Right lobe of liver (tissue), 6 donors: Measurements from ENCODE around the gene SRP68. TPM values are rescaled to one million over a fixed set of nuclear protein-coding genes. Genes with fewer than 3 reads are reported as not detected.

Experiments used
- ATAC-seq, 4 donors: fragments of 200-7000 bp; cut with Tn5 transposase; one replicate each; pipeline ENCODE4 v1.9.1; 2020; ENCODE audit warnings: mild to moderate bottlenecking in 4 of 4, moderate library complexity in 4 of 4
- DNase-seq, 3 donors: peaks; one replicate each; pipeline ENCODE4 v3.0.0-alpha.2; 2020
- H3K27ac ChIP-seq, 3 donors: fragments of 200-600 bp; one replicate each; pipeline ENCODE4 v1.8.0; 2022
- H3K27me3 ChIP-seq, 2 donors: fragments of 200-600 bp; one replicate each; pipeline ENCODE4 v1.8.0; 2022
- H3K36me3 ChIP-seq, 4 donors: fragments of 200-600 bp; sonication (generic) in 1 of 4; one replicate each; pipeline versions ENCODE4 v1.5.1 to v1.8.0; 2017 to 2022; ENCODE audit warnings: control low read depth in 1 of 4
- H3K4me1 ChIP-seq, 4 donors: fragments of 200-600 bp; sonication (generic) in 1 of 4; one replicate each; pipeline versions ENCODE4 v1.5.1 to v1.8.0; 2017 to 2022; ENCODE audit warnings: control low read depth in 1 of 4
- H3K4me3 ChIP-seq, 3 donors: fragments of 200-600 bp; one replicate each; pipeline ENCODE4 v1.8.0; 2022
- H3K9me3 ChIP-seq, 4 donors: fragments of 200-600 bp; sonication (generic) in 1 of 4; one replicate each; pipeline versions ENCODE4 v1.5.1 to v1.8.0; 2017 to 2022; ENCODE audit warnings: control low read depth in 1 of 4
- POLR2A ChIP-seq: fragments of 450-650 bp; IDR thresholded peaks from one replicate; pipeline ENCODE4 v1.6.1; 2017; ENCODE audit warnings: antibody characterized with exemption, mild to moderate bottlenecking
- WGBS: methylation state at CpG from one replicate; pipeline ENCODE4 v1.1.6; 2018; ENCODE audit warnings: low coverage, low lambda C conversion rate; ENCODE audit not compliant: insufficient coverage; ENCODE audit errors: missing lambda C conversion rate; 5-methylcytosine and 5-hydroxymethylcytosine counted together
- intact Hi-C, 2 donors: fragments of 100-400 bp; cut with DNase I; formaldehyde crosslinking; loops; one replicate each; pipeline versions ENCODE4 v1.11.2 to v1.14.1; 2022
- total RNA-seq, 6 experiments: library from RNA; depleted of rRNA in 2 of 6; stranded (reverse); fragments of >200 nt in 2 of 6; fragmentation: NEBNext Ultra II Directional in 3 of 6; extraction: Animal tissue kit (Norgen Biotek cat#: 25700) in 3 of 6; gene quantifications; one replicate each; pipeline versions ENCODE4 v1.1.0 to v1.2.4, GENCODE V29; 2016 to 2023
- TF ChIP-seq, protein P1 (sequence below), 4 donors: fragments of 200-600 bp in 3 of 4; fragments of 450-650 bp in 1 of 4; IDR thresholded peaks; one replicate each; pipeline versions ENCODE4 v1.5.1 to v1.8.0; 2016 to 2022; ENCODE audit warnings: antibody characterized with exemption in 4 of 4, mild to moderate bottlenecking in 2 of 4
- donor health status: DM: no; HTN: yes; CAD: no.
- donor health status: DM: no; HTN: no; CAD: no.
- donor health status: DM: no; HTN: no; CAD: no.
- donor health status: DM: no; HTN: yes; CAD: no.
- donor health status: DM: no; HTN: yes; CAD: no.

Gene SRP68
- total RNA-seq, 6 experiments from 2014 or later: 31.0 to 37.0 (median 35.1) TPM

DNA sequence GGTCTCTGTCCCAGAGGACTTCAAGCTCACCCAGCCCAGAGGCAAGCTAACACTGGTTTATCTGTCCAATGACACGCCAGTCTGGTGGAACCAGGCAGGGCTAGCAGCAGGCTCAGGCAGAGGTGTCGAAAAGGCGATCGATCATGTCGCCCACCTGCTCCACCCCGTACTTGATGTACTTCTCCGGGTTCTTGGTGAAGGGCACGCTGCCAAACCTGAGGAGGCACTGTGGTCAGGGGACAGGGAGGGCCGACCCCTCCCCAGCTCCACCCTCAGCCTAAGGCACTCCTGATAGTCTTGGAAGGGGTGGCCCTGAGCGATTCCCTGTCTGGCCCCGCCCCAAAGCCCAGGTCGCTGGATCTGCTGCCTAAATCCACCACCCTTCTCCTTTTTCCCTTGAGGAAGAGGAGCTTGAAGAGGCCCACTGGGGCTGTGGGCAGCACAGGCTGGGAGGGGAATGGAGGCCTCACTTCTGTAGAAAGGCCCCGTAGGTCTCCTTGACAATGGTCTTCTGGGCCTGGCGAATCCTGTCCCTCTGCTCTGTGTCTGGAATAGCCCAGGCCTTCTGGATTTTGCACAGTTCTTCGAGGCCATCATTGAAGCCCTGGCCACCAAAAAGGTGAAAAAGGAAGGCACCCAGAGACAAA lies 11.3 kb upstream of the SRP68 start:
- WGBS: no CpG with 5 or more reads among the region's 15 CpGs
- H3K9me3 ChIP-seq: no peaks in the 10 kb centered on the region
- no peaks in the 10 kb centered on the region for H3K4me1 ChIP-seq
- peak in 2 of 3 donors; percentile 49 to 55 for DNase-seq
- H3K4me3 ChIP-seq: no peak overlapping the region
- no peaks in the 10 kb centered on the region for H3K27me3 ChIP-seq
- no peak for ATAC-seq
- intact Hi-C loops: no loop called here
- TF ChIP-seq, protein P1, sequence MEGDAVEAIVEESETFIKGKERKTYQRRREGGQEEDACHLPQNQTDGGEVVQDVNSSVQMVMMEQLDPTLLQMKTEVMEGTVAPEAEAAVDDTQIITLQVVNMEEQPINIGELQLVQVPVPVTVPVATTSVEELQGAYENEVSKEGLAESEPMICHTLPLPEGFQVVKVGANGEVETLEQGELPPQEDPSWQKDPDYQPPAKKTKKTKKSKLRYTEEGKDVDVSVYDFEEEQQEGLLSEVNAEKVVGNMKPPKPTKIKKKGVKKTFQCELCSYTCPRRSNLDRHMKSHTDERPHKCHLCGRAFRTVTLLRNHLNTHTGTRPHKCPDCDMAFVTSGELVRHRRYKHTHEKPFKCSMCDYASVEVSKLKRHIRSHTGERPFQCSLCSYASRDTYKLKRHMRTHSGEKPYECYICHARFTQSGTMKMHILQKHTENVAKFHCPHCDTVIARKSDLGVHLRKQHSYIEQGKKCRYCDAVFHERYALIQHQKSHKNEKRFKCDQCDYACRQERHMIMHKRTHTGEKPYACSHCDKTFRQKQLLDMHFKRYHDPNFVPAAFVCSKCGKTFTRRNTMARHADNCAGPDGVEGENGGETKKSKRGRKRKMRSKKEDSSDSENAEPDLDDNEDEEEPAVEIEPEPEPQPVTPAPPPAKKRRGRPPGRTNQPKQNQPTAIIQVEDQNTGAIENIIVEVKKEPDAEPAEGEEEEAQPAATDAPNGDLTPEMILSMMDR (IDR thresholded peaks at IDR 0.05): no peak
- TF ChIP-seq POLR2A: no peak
- peaks cover 0 to 42% (median 14%) of the 10 kb centered on the region in 4 donors for H3K36me3 ChIP-seq
- H3K27ac ChIP-seq: no peak overlapping the region

DNA sequence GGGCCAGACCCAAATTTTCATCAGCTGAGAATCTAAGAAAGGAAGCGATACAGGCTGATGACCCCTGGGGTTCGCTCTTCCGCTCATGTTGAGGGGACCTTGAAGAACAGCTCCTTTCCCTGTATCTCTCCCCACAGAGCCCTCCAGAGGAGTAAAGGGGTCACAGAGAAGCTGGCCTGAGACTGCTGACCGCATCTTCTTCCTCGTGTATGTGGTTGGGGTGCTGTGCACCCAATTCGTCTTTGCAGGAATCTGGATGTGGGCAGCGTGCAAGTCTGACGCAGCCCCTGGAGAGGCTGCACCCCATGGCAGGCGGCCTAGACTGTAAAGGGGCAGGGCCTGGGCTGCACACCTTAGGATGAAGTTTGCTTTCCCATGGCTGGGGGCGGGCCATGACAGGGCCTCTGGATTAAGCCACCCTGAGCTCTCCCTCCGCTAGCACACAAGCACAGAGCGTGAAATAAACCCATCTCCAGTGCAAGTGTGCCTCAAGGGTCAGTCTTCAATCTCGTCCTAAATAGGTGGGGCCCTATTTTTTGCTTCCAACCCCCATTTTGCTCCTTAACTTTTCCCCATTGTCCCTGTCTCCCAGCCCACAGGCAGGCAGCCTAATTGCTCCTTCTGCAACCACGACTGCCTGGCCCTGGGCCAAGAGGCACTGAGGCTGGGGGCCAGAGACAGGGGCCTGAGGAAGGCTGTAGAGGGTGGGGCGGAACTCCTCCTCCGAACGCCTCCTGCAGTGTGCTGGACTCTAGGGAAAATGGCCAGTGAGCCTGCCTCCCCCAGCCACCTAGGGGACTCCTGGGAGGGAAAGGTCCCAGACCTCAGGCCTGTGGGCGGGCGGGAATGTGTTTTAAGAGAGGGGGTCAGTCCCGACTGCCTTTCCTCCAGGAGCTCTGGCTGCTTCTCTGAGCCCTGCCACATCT lies 10.3 kb upstream of the SRP68 start:
- Histone ChIP-seq H3K27ac (no peak overlapping the region), H3K36me3 (peaks cover 0 to 32% (median 8%) of the 10 kb centered on the region in 4 donors), H3K9me3 (no peaks in the 10 kb centered on the region), H3K4me1 (no peaks in the 10 kb centered on the region), H3K27me3 (no peaks in the 10 kb centered on the region), H3K4me3 (no peak overlapping the region)
- ATAC-seq: no peak
- 40% methylated on average over 3 of the region's 20 CpGs for WGBS
- TF ChIP-seq, protein P1 (IDR thresholded peaks at IDR 0.05): no peak
- TF ChIP-seq POLR2A: no peak
- DNase-seq: peak in 1 of 3 donors; percentile 50
- intact Hi-C loops: no loop called here

DNA sequence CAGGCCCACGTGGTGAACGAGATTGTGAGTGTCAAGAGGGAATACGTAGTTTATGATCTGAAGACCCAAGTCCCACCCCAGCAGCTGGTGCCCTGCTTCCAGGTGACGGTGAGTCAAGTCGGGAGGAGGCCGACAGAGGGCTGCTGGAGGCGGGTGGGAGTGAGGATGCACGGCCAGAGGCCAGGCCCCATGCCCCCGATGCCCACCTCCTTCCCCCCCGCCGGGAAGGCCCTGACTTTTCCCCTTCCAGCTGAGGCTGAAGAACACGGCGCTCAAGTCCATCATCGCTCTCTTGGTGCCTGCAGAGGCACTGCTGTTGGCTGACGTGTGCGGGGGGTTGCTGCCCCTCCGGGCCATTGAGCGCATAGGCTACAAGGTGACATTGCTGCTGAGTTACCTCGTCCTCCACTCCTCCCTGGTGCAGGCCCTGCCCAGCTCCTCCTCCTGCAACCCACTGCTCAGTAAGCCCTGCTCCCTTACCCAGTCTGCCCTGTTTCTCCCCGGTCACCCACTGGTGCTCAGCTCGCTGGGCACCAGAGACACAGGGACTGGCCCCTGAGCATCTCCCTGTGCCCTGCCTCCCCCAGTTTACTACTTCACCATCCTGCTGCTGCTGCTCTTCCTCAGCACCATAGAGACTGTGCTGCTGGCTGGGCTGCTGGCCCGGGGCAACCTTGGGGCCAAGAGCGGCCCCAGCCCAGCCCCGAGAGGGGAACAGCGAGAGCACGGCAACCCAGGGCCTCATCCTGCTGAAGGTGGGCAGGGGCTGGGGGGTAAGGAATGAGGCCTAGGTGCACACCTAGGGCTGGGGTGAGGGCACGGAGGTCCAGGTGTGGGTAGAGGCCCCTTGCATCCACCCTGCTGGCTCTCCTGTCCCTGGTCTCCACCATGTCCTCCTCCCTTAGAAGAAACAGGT lies 9.2 kb upstream of the SRP68 start:
- intact Hi-C loops: no loop called here
- ATAC-seq (peak in 2 of 4 donors; percentile 5 to 8), DNase-seq (peak in 1 of 3 donors; percentile 51)
- Histone ChIP-seq H3K27me3 (peaks cover 0 to under 1% of the 10 kb centered on the region in 2 donors), H3K36me3 (peaks cover 0 to 28% (median 6%) of the 10 kb centered on the region in 4 donors), H3K27ac (no peak overlapping the region), H3K4me1 (no peaks in the 10 kb centered on the region), H3K9me3 (no peaks in the 10 kb centered on the region), H3K4me3 (no peak overlapping the region)
- no peak for TF ChIP-seq POLR2A
- TF ChIP-seq, protein P1 (IDR thresholded peaks at IDR 0.05): no peak
- 51% methylated on average over 3 of the region's 27 CpGs for WGBS

DNA sequence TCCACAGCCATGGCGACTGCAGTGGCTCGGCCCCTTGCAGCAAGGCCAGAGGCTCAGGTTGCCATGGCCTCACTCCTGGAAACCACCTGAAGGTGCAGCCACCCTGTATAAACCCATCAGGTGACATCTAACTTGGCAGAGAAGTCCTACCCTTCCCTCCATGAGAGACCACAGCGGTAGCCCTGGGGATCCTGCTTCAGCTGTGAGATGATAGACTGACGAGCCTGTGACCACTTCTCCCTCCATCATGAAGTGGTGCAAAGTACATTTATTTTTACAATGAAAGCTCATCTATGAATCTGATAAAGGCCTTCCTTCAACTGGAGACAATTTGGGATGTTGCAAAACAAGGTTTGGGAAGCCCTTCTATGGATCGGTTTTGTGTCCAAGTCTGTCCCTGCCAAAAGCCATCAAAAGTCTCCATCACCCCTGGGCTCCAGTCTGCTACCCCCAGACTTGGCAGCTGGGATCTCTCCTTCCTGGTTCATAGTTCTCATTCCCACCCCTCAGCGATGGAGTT lies 8.5 kb upstream of the SRP68 start:
- peaks cover 0 to 22% (median 6%) of the 10 kb centered on the region in 4 donors for H3K36me3 ChIP-seq
- intact Hi-C loops: no loop called here
- no peaks in the 10 kb centered on the region for H3K4me1 ChIP-seq
- H3K27ac ChIP-seq: no peak overlapping the region
- WGBS: 48% methylated on average over 5 of the region's 6 CpGs
- DNase-seq (no peak), ATAC-seq (peak in 1 of 4 donors; percentile 5)
- H3K4me3 ChIP-seq: no peak overlapping the region
- H3K9me3 ChIP-seq: no peaks in the 10 kb centered on the region
- TF ChIP-seq, protein P1 (IDR thresholded peaks at IDR 0.05): no peak
- peaks cover 0 to 8% of the 10 kb centered on the region in 2 donors for H3K27me3 ChIP-seq
